Lower leg skin (tissue), 4 donors: ENCODE measurements around the gene COX4I1. TPM values are rescaled to one million over a fixed set of nuclear protein-coding genes. Genes with fewer than 3 reads are reported as not detected.
A peak's percentile ranks its signal among the peaks of the same experiment; 100 is the strongest.

Experiments used
- DNase-seq, 2 donors: peaks; one replicate each; pipeline ENCODE4 v3.0.0-alpha.2; 2019; ENCODE audit warnings: low spot score in 2 of 2
- H3K4me3 ChIP-seq: fragments of 200-600 bp; sonication (generic); 2 replicates; pipeline ENCODE4 v1.5.1; 2017; ENCODE audit warnings: mild to moderate bottlenecking, low read depth; ENCODE audit not compliant: poor library complexity, severe bottlenecking
- CTCF ChIP-seq, 3 donors: fragments of 450-650 bp; IDR thresholded peaks; one replicate each; pipeline ENCODE4 v1.5.1; 2016; ENCODE audit warnings: antibody characterized with exemption in 3 of 3, mild to moderate bottlenecking in 3 of 3, moderate library complexity in 2 of 3
- POLR2A ChIP-seq, 2 donors: fragments of 450-650 bp; IDR thresholded peaks; one replicate each; pipeline ENCODE4 v1.6.1; 2016 to 2017; ENCODE audit warnings: antibody characterized with exemption in 2 of 2, mild to moderate bottlenecking in 1 of 2, moderate library complexity in 1 of 2
- WGBS, 2 donors: methylation state at CpG; one replicate each; pipeline ENCODE4 v1.1.5; 2018; 5-methylcytosine and 5-hydroxymethylcytosine counted together
- intact Hi-C: fragments of 100-400 bp; cut with DNase I; formaldehyde crosslinking; loops from one replicate; pipeline ENCODE4 v1.15.0; 2023; ENCODE audit warnings: low total_unique reads
- total RNA-seq, 4 donors: library from RNA; depleted of rRNA; stranded (reverse); fragments of >200 nt; gene quantifications; one replicate each; pipeline ENCODE4 v1.1.0, GENCODE V29; 2016

Gene COX4I1
- total RNA-seq, 4 donors from 2014 or later, result 411 to 675 (median 548) TPM

GRCh38 chr16:85789773-85790172, 9.7 kb upstream of the COX4I1 start:
- DNase-seq, result no peak
- 84 to 87% methylated on average over 6 of the region's 6 CpGs for WGBS, 2 donors
- intact Hi-C loops, result no loop called here
- TF ChIP-seq CTCF (IDR thresholded peaks at IDR 0.05) (no peak), POLR2A (IDR thresholded peaks at IDR 0.05) (no peak)
- H3K4me3 ChIP-seq, result no peak overlapping the region

GRCh38 chr16:85793662-85794298, 5.7 kb upstream of the COX4I1 start:
- H3K4me3 ChIP-seq, result no peak overlapping the region
- intact Hi-C loops, result no loop called here
- TF ChIP-seq CTCF (IDR thresholded peaks at IDR 0.05) (no peak), POLR2A (IDR thresholded peaks at IDR 0.05) (no peak)
- 96 to 98% methylated on average over 5 of the region's 5 CpGs for WGBS, 2 donors
- no peak for DNase-seq

- H3K4me3 ChIP-seq, result no peak overlapping the region
- no peak for TF ChIP-seq POLR2A (IDR thresholded peaks at IDR 0.05)
- TF ChIP-seq CTCF (IDR thresholded peaks at IDR 0.05), result no peak
- intact Hi-C loops, result no loop called here
- no peak for DNase-seq
- WGBS, 2 donors, result 79 to 89% methylated on average over 8 of the region's 8 CpGs
Observed at GRCh38 chr16:85794696-85795095, 4.8 kb upstream of the COX4I1 start.

- H3K4me3 ChIP-seq, result no peak overlapping the region
- 90 to 92% methylated on average over 6 of the region's 6 CpGs for WGBS, 2 donors
- TF ChIP-seq POLR2A (IDR thresholded peaks at IDR 0.05) (no peak), CTCF (IDR thresholded peaks at IDR 0.05) (no peak)
- intact Hi-C loops, result no loop called here
- no peak for DNase-seq
Observed at GRCh38 chr16:85796152-85796551, 3.3 kb upstream of the COX4I1 start.

GRCh38 chr16:85796599-85796998, 2.9 kb upstream of the COX4I1 start:
- H3K4me3 ChIP-seq, result no peak overlapping the region
- 88 to 93% methylated on average over 7 of the region's 7 CpGs for WGBS, 2 donors
- intact Hi-C loops, result no loop called here
- DNase-seq, result no peak
- TF ChIP-seq CTCF (IDR thresholded peaks at IDR 0.05) (no peak), POLR2A (IDR thresholded peaks at IDR 0.05) (no peak)

- peak overlapping the region; percentile 96 for H3K4me3 ChIP-seq
- WGBS, 2 donors, result 26 to 31% methylated on average over 17 of the region's 17 CpGs
- TF ChIP-seq CTCF (IDR thresholded peaks at IDR 0.05), result no peak
- no peak for TF ChIP-seq POLR2A (IDR thresholded peaks at IDR 0.05)
- intact Hi-C loops, result no loop called here
- DNase-seq, result no peak
Observed at GRCh38 chr16:85798283-85798776, 1.2 kb upstream of the COX4I1 start.
